Erythroblast (primary cell): ENCODE measurements around the gene MTFR1L.

Source experiments
- GATA1 ChIP-seq: IDR thresholded peaks from 2 replicates; pipeline ENCODE4 v1.6.1; 2011; ENCODE audit warnings: low read depth, mild to moderate bottlenecking, control low read depth, low read length, moderate library complexity
- POLR2A ChIP-seq: IDR thresholded peaks from 2 replicates; pipeline ENCODE4 v1.6.1; 2011; ENCODE audit warnings: mild to moderate bottlenecking, low read length

- no peak for TF ChIP-seq POLR2A
- no peak for TF ChIP-seq GATA1
Observed at GRCh38 chr1:25866288-25866687, 46.5 kb downstream of the MTFR1L start.
